Liver (tissue), 9 donors: ENCODE data around the gene ATXN7L1. TPM values are rescaled to one million over a fixed set of nuclear protein-coding genes. Genes with fewer than 3 reads are reported as not detected.

ENCODE experiments used
- DNase-seq: peaks from one replicate; pipeline ENCODE4 v3.0.0-alpha.2; 2017; ENCODE audit warnings: low spot score
- H3K27ac ChIP-seq, 2 donors: one replicate each; pipeline ENCODE4 v1.7.0; 2013; ENCODE audit warnings: inconsistent platforms in 2 of 2, low read length in 2 of 2, control low read depth in 1 of 2, low read depth in 1 of 2, mild to moderate bottlenecking in 1 of 2
- H3K27me3 ChIP-seq, 4 donors: one replicate each; pipeline versions ENCODE4 v1.6.1 to v1.7.0; 2013; ENCODE audit warnings: low read length in 3 of 4, inconsistent platforms in 1 of 4, mild to moderate bottlenecking in 1 of 4, moderate library complexity in 1 of 4; ENCODE audit not compliant: control insufficient read depth in 4 of 4, insufficient read depth in 4 of 4
- H3K36me3 ChIP-seq, 4 donors: one replicate each; pipeline versions ENCODE4 v1.6.1 to v1.7.0; 2013; ENCODE audit warnings: low read length in 3 of 4, mild to moderate bottlenecking in 3 of 4, low read depth in 1 of 4, moderate library complexity in 1 of 4; ENCODE audit not compliant: control insufficient read depth in 4 of 4, insufficient read depth in 3 of 4
- H3K4me1 ChIP-seq, 4 donors: one replicate each; pipeline versions ENCODE4 v1.6.1 to v1.7.0; 2013; ENCODE audit warnings: low read length in 3 of 4, mild to moderate bottlenecking in 3 of 4, moderate library complexity in 1 of 4; ENCODE audit not compliant: control insufficient read depth in 4 of 4, insufficient read depth in 4 of 4
- H3K4me3 ChIP-seq, 3 donors: one replicate each; pipeline versions ENCODE4 v1.6.1 to v1.7.0; 2013; ENCODE audit warnings: low read length in 3 of 3, control low read depth in 1 of 3, low read depth in 1 of 3, mild to moderate bottlenecking in 1 of 3
- H3K9ac ChIP-seq, 2 donors: one replicate each; pipeline ENCODE4 v1.7.0; 2013; ENCODE audit warnings: low read length in 2 of 2, mild to moderate bottlenecking in 2 of 2, moderate library complexity in 2 of 2, control low read depth in 1 of 2, low read depth in 1 of 2
- H3K9me3 ChIP-seq, 4 donors: one replicate each; pipeline versions ENCODE4 v1.6.1 to v1.7.0; 2013; ENCODE audit warnings: low read length in 3 of 4; ENCODE audit not compliant: control insufficient read depth in 4 of 4
- HNF4A ChIP-seq, 2 donors: conservative IDR thresholded peaks; 2 replicates each; pipeline ENCODE4 v1.6.1; 2016; ENCODE audit warnings: antibody characterized with exemption in 2 of 2, mild to moderate bottlenecking in 2 of 2
- NR2F2 ChIP-seq: IDR thresholded peaks from 2 replicates; pipeline ENCODE4 v1.6.1; 2016; ENCODE audit warnings: antibody characterized with exemption
- RAD21 ChIP-seq, 2 donors: IDR thresholded peaks; 2 replicates each; pipeline ENCODE4 v1.6.1; 2016; ENCODE audit warnings: antibody characterized with exemption in 2 of 2, mild to moderate bottlenecking in 2 of 2
- SP1 ChIP-seq: IDR thresholded peaks from 2 replicates; pipeline ENCODE4 v1.6.1; 2018; ENCODE audit warnings: antibody characterized with exemption, mild to moderate bottlenecking
- YY1 ChIP-seq: IDR thresholded peaks from 2 replicates; pipeline ENCODE4 v1.6.1; 2016; ENCODE audit warnings: antibody characterized with exemption, mild to moderate bottlenecking
- WGBS: extraction: QIAGEN DNeasy Blood & Tissue Kit; methylation state at CpG from one replicate; pipeline ENCODE4 v1.1.7; 2013; 5-methylcytosine and 5-hydroxymethylcytosine counted together
- polyA plus RNA-seq, 2 donors: library from polyadenylated mRNA; stranded (reverse) in 1 of 2; unstranded in 1 of 2; fragments of 200-250 nt in 1 of 2; fragments of >200 nt in 1 of 2; fragmentation: Nextera tagmentation in 1 of 2; extraction: Ambion mirVana in 1 of 2; gene quantifications; one replicate each; pipeline versions ENCODE4 v1.2.1 to v1.2.3, GENCODE V29; 2013 to 2015
- total RNA-seq, 2 donors: library from RNA; depleted of rRNA; stranded (reverse); fragments of >200 nt; gene quantifications; one replicate each; pipeline ENCODE4 v1.2.3, GENCODE V29; 2014
- TF ChIP-seq, protein P1 (sequence below): IDR thresholded peaks from 2 replicates; pipeline ENCODE4 v1.6.1; 2016; ENCODE audit warnings: antibody characterized with exemption
- TF ChIP-seq, protein P2 (sequence below): fragments of 150-350 bp; IDR thresholded peaks from 2 replicates; pipeline ENCODE4 v1.5.1; 2017; ENCODE audit warnings: improper control_type of control experiment, low read depth, low read length; ENCODE audit not compliant: missing input control
- TF ChIP-seq, protein P3 (sequence below): IDR thresholded peaks from 2 replicates; pipeline ENCODE4 v1.6.1; 2016; ENCODE audit warnings: antibody characterized with exemption
- donor health status: healthy.
- donor health status: healthy.
- donor health status: healthy.
- donor health status: healthy.
- donor health status: healthy.

Gene ATXN7L1
- total and polyA plus RNA-seq, 4 donors = 2.1 to 7.4 (median 5.3) TPM

DNA sequence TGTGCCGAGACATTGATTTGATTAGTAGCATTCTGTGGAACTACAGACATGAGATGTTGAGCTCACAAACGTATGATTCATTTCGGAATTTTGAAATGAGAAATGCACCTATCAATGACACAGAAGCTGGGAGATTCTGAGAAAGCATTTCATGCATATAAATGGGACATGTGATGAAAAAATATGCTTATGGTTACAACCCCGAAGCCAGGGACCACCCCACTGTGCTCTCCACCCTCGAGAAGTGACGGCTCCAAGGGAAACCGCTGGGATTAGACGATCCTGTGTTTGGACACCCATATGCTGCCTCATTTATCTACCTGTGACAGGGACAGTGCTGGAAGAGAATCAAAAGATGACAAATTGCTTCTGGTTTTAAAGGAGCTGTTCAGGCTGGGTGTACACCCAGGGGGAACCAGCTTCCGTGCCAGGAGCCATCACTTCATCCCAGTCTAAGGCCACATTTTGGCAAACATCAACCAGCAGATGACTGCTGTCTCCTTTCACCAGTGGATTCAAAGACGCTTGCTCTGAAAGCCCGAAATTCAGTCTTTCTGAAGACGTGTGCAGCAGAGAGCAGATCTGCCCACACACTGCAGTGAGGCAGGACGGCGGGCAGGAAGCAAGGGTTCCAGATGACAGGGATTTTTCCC, 109.9 kb downstream of the ATXN7L1 start (continued):
- TF ChIP-seq, protein P1, sequence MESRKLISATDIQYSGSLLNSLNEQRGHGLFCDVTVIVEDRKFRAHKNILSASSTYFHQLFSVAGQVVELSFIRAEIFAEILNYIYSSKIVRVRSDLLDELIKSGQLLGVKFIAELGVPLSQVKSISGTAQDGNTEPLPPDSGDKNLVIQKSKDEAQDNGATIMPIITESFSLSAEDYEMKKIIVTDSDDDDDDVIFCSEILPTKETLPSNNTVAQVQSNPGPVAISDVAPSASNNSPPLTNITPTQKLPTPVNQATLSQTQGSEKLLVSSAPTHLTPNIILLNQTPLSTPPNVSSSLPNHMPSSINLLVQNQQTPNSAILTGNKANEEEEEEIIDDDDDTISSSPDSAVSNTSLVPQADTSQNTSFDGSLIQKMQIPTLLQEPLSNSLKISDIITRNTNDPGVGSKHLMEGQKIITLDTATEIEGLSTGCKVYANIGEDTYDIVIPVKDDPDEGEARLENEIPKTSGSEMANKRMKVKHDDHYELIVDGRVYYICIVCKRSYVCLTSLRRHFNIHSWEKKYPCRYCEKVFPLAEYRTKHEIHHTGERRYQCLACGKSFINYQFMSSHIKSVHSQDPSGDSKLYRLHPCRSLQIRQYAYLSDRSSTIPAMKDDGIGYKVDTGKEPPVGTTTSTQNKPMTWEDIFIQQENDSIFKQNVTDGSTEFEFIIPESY = no peak
- no peak for TF ChIP-seq RAD21 (IDR thresholded peaks at IDR 0.05)
- TF ChIP-seq, protein P2, sequence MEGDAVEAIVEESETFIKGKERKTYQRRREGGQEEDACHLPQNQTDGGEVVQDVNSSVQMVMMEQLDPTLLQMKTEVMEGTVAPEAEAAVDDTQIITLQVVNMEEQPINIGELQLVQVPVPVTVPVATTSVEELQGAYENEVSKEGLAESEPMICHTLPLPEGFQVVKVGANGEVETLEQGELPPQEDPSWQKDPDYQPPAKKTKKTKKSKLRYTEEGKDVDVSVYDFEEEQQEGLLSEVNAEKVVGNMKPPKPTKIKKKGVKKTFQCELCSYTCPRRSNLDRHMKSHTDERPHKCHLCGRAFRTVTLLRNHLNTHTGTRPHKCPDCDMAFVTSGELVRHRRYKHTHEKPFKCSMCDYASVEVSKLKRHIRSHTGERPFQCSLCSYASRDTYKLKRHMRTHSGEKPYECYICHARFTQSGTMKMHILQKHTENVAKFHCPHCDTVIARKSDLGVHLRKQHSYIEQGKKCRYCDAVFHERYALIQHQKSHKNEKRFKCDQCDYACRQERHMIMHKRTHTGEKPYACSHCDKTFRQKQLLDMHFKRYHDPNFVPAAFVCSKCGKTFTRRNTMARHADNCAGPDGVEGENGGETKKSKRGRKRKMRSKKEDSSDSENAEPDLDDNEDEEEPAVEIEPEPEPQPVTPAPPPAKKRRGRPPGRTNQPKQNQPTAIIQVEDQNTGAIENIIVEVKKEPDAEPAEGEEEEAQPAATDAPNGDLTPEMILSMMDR = no peak

DNA sequence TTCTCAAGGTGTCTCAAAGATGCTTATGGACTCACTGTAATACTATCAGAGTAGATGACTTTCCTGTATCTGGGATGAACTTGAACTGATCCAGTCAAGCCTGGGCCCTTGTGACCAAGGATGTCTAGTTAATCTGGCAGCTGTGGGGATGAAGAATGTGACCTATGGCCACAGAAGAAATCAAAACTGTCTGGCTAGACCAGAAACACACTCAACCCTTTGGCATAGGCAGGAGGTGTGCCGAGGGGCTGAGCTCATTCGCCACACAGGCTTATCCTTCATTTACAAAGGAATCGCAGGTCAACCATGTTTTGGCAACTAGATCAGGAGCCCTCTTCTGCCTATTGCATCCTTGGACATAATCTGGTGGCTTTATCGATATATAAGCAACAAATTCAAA, 110.6 kb downstream of the ATXN7L1 start:
- no peak overlapping the region for H3K27ac ChIP-seq
- no peak overlapping the region for H3K9ac ChIP-seq
- TF ChIP-seq, protein P1 = no peak
- no peak for TF ChIP-seq SP1
- TF ChIP-seq NR2F2 = no peak
- no peak for TF ChIP-seq HNF4A (conservative IDR thresholded peaks at IDR 0.05)
- no peak for TF ChIP-seq YY1
- H3K4me1 ChIP-seq = no peaks in the 10 kb centered on the region
- H3K27me3 ChIP-seq = no peaks in the 10 kb centered on the region
- H3K36me3 ChIP-seq = no peaks in the 10 kb centered on the region
- 98% methylated on average over 4 of the region's 4 CpGs for WGBS
- H3K4me3 ChIP-seq = no peak overlapping the region
- no peaks in the 10 kb centered on the region for H3K9me3 ChIP-seq
- no peak for DNase-seq

DNA sequence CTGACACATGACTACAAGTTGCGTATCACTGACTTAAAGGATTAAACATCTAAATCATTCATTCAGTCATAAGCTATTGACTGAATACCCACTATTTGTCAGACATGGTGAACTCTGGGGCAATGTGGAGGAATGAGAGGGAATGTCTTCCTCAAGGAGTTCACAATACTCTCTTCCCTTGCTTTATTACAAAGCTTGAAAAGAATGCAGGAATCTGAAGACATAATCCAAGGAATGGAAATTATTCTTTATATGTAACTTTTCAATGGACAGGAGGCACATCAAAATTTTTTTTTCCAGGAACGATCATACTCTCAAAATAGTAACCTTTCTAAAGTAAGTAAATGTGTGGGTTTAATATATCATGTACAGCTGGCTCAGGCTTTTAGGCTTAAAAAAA, 111.9 kb downstream of the ATXN7L1 start:
- Histone ChIP-seq H3K4me3 (no peak overlapping the region), H3K4me1 (no peaks in the 10 kb centered on the region), H3K9me3 (no peaks in the 10 kb centered on the region), H3K9ac (no peak overlapping the region), H3K27ac (no peak overlapping the region), H3K36me3 (no peaks in the 10 kb centered on the region), H3K27me3 (no peaks in the 10 kb centered on the region)
- TF ChIP-seq SP1 = no peak
- TF ChIP-seq, protein P3, sequence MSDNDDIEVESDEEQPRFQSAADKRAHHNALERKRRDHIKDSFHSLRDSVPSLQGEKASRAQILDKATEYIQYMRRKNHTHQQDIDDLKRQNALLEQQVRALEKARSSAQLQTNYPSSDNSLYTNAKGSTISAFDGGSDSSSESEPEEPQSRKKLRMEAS = no peak
- DNase-seq = no peak
- WGBS = 95% methylated on average over 2 of the region's 2 CpGs
